SU-DHL-6 (cell line): ENCODE results near the gene DCHS2.

ENCODE experiments used
- EZH2phosphoT487 ChIP-seq: fragments of 200-600 bp; sonication (generic), shearing (Covaris generic); conservative IDR thresholded peaks from 2 replicates; pipeline ENCODE4 v1.6.1; 2018; ENCODE audit warnings: mild to moderate bottlenecking, antibody characterized with exemption, low read length, moderate library complexity, mixed read lengths
- TF ChIP-seq, protein P1 (sequence below): fragments of 200-600 bp; sonication (generic); IDR thresholded peaks from one replicate; pipeline ENCODE4 v1.5.1; 2017; ENCODE audit warnings: antibody characterized with exemption, mild to moderate bottlenecking, low read length, moderate library complexity; ENCODE audit not compliant: insufficient read depth, poor library complexity, severe bottlenecking

GRCh38 chr4:154205471-154205870 is 286.1 kb downstream of the DCHS2 start:
- TF ChIP-seq, protein P1, sequence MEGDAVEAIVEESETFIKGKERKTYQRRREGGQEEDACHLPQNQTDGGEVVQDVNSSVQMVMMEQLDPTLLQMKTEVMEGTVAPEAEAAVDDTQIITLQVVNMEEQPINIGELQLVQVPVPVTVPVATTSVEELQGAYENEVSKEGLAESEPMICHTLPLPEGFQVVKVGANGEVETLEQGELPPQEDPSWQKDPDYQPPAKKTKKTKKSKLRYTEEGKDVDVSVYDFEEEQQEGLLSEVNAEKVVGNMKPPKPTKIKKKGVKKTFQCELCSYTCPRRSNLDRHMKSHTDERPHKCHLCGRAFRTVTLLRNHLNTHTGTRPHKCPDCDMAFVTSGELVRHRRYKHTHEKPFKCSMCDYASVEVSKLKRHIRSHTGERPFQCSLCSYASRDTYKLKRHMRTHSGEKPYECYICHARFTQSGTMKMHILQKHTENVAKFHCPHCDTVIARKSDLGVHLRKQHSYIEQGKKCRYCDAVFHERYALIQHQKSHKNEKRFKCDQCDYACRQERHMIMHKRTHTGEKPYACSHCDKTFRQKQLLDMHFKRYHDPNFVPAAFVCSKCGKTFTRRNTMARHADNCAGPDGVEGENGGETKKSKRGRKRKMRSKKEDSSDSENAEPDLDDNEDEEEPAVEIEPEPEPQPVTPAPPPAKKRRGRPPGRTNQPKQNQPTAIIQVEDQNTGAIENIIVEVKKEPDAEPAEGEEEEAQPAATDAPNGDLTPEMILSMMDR: no peak
- TF ChIP-seq EZH2phosphoT487: no peak
